Right ventricle myocardium superior (tissue), 1 donor: ENCODE data around the gene CFC1B. TPM values are rescaled to one million over a fixed set of nuclear protein-coding genes. Genes with fewer than 3 reads are reported as not detected.
A peak's percentile ranks its signal among the peaks of the same experiment; 100 is the strongest.
"Not testable (repeated sequence)": the region's sequence is repeated elsewhere in the genome, so short reads cannot be mapped to it uniquely, and the experiment has no call there.

Experiments
- ATAC-seq: fragments of 200-7000 bp; cut with Tn5 transposase; one replicate; pipeline ENCODE4 v1.9.1; 2020; ENCODE audit warnings: mild to moderate bottlenecking; ENCODE audit not compliant: poor library complexity
- DNase-seq: peaks from one replicate; pipeline ENCODE4 v3.0.0-alpha.2; 2020
- intact Hi-C: fragments of 100-400 bp; cut with DNase I; formaldehyde crosslinking; loops from one replicate; pipeline ENCODE4 v1.11.2; 2022
- total RNA-seq: library from RNA; stranded (reverse); fragmentation: NEBNext Ultra II Directional; extraction: Animal tissue kit (Norgen Biotek cat#: 25700); gene quantifications from one replicate; pipeline ENCODE4 v1.2.1, GENCODE V29; 2021
- donor health status: DM: no; HTN: yes; CAD: no; lungs with severe emphysema.

The CFC1B gene
- total RNA-seq, 1 donor from 2014 or later: not detected

- DNase-seq, ATAC-seq, intact Hi-C loops: not testable (repeated sequence)
Observed at GRCh38 chr2:130548418-130548817, 27.4 kb downstream of the CFC1B start.

- not testable (repeated sequence) for ATAC-seq, DNase-seq
Observed at GRCh38 chr2:130549475-130549874, 28.5 kb downstream of the CFC1B start.

GRCh38 chr2:130554178-130554577, 33.2 kb downstream of the CFC1B start:
- ATAC-seq, intact Hi-C loops, DNase-seq: not testable (repeated sequence)

More at GRCh38 chr2:130549475-130549874, 28.5 kb downstream of the CFC1B start:
- intact Hi-C loops: not testable (repeated sequence)

GRCh38 chr2:130556441-130556840, 35.4 kb downstream of the CFC1B start:
- intact Hi-C loops, DNase-seq, ATAC-seq: not testable (repeated sequence)

- intact Hi-C loops, DNase-seq, ATAC-seq: not testable (repeated sequence)
Observed at GRCh38 chr2:130566165-130566564, 45.1 kb downstream of the CFC1B start.

- intact Hi-C loops, DNase-seq, ATAC-seq: not testable (repeated sequence)
Observed at GRCh38 chr2:130571929-130572328, 50.9 kb downstream of the CFC1B start.

GRCh38 chr2:130574230-130574629, 53.2 kb downstream of the CFC1B start:
- intact Hi-C loops, DNase-seq: not testable (repeated sequence)

GRCh38 chr2:130576209-130576784, 55.3 kb downstream of the CFC1B start:
- ATAC-seq: peak; percentile 58
- DNase-seq, intact Hi-C loops: not testable (repeated sequence)

More at GRCh38 chr2:130574230-130574629, 53.2 kb downstream of the CFC1B start:
- not testable (repeated sequence) for ATAC-seq

GRCh38 chr2:130577559-130577958, 56.5 kb downstream of the CFC1B start:
- intact Hi-C loops, DNase-seq, ATAC-seq: not testable (repeated sequence)

Other genes starting within 250 kb of the CFC1B start
- 60.2 TPM for gene IMP4, start 178.3 kb upstream of the CFC1B start, total RNA-seq
- gene PTPN18, start 165.2 kb upstream of the CFC1B start, total RNA-seq: 15.7 TPM
- gene POTEI, start 11.9 kb upstream of the CFC1B start, total RNA-seq: not detected
- not detected for gene CFC1, start 78.4 kb downstream of the CFC1B start, total RNA-seq
- gene POTEJ, start 90.2 kb downstream of the CFC1B start, total RNA-seq: not detected
- not detected for gene GPR148, start 207.8 kb downstream of the CFC1B start, total RNA-seq
- gene AMER3, start 234.3 kb downstream of the CFC1B start, total RNA-seq: not detected